CD1c-positive myeloid dendritic cell (primary cell): ENCODE measurements around the gene IP6K2.
"Not testable (repeated sequence)": the region's sequence is repeated elsewhere in the genome, so short reads cannot be mapped to it uniquely, and the experiment has no call there.

ENCODE experiments used
- DNase-seq: peaks from one replicate; pipeline ENCODE4 v3.0.0-alpha.2; 2016; ENCODE audit errors: extremely low spot score

The IP6K2 gene, protein sequence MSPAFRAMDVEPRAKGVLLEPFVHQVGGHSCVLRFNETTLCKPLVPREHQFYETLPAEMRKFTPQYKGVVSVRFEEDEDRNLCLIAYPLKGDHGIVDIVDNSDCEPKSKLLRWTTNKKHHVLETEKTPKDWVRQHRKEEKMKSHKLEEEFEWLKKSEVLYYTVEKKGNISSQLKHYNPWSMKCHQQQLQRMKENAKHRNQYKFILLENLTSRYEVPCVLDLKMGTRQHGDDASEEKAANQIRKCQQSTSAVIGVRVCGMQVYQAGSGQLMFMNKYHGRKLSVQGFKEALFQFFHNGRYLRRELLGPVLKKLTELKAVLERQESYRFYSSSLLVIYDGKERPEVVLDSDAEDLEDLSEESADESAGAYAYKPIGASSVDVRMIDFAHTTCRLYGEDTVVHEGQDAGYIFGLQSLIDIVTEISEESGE

DNA sequence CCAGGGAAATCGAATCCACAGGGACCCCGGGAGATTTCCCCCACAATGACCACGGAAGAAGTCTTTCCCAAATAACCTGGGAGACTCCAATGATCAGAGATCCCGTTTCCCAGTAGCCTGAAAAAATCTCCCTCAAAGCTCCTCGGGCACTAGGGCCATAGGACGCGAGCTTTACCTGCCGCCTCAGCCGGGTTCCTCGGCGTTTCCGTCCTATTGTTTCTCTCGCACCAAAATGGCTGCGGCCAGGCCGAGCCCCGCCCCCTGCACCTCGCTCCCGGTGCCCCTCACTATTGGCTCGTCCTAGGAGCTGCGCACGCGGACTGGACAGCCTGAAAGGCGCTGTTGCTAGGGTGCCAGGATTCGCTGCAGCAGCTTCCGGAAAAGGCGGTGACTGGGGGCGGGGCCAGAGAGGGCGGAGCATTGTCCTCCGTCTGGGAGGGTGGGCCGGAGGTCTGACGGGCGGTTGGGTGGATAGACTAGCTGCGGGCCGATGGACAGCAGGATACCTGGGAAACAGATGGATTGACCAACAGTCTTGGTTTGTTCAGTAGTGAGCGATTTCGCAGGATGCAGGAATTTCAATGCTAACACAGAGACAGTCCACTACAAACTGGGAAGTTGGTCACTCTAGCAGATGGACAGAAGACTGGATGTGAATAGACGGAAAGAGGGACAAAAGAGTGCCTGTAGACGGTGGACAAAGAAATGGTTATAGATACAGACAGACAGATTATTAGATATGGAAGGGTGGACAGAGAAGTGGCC is at the start of gene IP6K2:
TSS of gene IP6K2 (minus strand) at position 240 of the 765 bp plus-strand sequence. CDS start 21,930 bp downstream, outside the sequence.
- peak; percentile 99 for DNase-seq

DNA sequence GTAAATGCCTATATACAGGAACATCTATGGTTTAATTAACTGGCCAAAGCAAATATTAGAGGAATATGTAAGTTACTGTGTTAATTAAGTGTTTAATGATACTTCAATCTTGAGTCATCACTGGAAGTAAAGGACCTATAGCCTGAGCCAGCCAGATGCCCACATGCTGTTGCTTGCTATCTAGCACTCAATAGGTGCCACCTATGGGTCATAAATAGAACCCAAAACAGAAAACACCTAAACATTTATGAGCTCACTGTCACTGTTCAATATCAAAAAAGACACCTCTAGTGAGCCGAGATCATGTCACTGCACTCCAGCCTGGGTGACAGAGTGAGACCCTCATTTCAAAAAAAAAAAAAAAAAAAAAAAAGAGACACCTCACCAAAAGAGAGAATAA is 48.4 kb upstream of the IP6K2 start:
- DNase-seq = no peak

DNA sequence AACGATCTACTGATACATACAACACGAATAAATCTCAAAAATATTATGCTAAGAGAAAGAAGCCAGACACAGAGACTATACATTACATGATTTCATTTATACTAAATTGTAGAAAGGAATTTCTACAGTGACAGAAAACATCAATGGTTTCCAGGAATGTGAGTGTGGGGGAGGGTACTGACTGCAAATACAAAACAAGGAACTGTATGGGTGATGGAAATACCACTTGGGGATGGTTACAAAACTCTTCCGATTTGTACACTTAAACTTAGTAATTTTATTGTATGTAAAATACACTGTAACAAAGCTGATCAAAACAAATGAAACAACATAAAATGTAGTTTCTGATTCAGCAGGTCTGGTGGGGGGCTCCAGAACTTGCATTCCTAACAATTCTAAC is 45.8 kb upstream of the IP6K2 start:
- DNase-seq = peak; percentile 13

DNA sequence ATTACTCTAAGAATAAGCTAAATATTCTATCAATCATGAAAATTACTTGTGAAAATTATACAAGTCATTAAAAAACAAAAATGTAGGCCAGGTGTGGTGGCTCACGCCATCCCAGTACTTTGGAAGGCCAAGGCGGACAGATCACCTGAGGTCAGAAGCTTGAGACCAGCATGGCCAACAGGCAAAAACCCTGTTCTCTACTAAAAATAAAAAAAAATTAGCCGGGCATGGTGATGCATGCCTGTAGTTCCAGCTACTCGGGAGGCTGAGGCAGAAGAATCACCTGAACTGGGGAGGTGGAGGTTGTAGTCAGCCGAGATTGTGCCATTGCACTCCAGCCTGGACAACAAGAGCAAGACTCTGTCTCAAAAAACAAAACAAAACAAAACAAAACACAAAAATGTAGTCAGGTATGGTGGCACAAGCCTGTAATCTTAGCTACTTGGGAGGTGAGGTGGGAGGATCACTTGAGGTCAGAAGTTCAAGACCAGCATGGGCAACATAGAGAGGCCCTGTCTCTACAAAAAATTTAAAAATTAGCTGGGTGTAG is 43.0 kb upstream of the IP6K2 start:
- DNase-seq = not testable (repeated sequence)

DNA sequence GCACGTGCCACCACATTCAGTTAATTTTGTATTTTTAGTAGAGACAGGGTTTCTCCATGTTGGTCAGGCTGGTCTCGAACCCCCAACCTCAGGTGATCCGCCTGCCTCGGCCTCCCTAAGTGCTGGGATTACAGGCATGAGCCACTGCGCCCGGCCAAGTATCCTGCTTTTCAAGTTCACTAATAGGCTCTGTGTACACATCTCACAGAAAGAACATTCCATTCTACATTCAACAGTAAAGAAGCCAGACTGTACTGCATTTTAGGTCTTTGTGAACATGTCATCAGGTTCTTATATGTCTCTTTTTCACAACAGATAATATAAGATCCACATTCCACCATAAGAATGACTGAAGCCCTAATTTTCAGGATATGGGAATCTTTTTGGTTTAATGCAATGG is 42.5 kb upstream of the IP6K2 start:
- not testable (repeated sequence) for DNase-seq

DNA sequence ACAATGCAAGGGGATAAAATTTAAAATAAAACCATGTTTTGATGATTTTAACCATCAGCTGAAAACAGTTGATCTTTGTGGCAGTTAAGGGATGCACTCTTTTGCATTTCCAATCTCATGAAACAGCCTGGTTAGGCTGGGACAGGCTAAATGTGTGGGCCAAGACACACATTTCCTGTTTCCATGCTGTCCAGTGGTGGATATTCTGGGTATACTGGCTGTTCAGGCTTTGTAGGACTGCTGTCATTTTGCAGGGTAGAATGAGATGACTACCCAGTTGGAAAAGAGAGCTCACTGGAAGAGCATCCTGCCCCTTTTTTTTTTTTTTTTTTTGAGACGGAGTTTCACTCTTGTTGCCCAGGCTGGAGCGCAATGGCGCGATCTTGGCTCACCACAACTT is 42.0 kb upstream of the IP6K2 start:
- no peak for DNase-seq

DNA sequence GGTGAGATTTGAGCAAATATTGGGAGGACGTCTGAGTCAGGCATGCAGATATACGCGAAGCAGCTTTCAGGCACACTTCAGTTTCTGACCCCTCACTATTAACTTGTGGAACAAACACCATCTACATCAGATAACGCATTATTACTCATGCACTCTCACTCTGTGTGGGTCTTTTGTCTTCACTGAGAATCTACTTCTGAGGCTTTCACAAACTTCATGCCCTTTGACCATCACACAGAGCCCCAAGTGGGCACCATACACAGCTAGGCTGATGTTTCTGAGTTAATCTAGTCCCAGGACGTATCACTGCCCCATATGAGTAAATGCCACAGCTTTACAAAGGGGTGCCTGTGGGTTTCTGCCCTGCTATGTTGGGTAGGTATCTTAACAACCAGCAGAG is 39.6 kb upstream of the IP6K2 start:
- DNase-seq = no peak

DNA sequence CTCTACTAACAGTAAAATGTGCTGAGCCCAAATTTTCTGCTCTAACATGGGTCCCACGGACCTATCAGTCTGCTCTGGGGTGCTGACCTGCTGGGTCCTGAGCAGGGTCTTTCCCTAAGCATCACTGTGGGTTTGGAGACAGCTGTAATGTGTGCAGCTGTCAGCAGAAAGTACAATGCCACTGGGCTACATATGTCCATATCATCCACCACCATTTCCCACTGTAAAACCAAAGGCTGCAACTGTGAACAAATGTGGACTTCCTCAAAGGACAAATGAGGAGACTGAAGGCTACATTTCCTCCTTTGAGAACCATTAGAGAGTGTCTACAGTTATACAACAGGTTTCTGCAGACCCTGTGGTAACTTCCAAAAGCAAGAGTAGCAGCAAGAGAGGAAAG is 33.8 kb upstream of the IP6K2 start:
- DNase-seq = peak; percentile 52

DNA sequence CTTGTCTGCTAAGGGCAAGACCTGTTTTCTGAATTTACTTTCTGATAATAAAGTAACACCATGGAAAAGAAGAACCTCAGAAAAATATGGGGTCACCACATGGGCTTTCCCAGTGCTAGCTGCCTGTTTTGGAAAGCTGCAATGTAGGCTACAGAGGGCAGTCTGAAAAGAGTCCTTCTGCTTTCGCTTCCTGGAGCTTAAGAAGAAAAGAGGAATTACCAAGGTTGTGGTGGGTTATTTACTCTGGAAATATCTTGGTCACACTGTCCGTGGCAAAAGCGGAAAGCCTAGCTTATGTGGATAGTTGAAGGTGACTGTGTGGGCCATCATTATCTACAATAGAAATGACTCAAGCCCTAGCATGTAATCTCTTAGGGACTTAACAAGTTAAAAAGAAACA is 31.7 kb upstream of the IP6K2 start:
- DNase-seq = peak; percentile 93

DNA sequence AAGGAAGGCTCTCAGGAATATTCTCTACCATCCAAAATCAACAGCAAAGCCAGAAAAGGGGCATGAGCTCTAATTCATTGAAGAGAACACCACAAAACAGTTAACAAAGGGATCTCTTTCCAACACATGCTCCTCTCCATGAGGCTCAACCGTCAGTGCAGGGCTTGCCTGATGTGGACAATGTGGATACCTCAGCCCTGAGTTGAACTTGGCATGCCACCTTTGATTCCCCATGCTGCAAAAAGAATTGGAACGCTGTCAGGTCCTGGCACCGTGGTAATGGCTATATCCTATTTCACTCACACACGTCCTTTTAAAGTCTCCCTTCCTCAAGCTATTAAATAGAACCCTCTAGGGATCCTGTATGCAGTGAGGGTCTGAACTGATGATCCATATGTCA is 30.7 kb upstream of the IP6K2 start:
- DNase-seq = no peak

DNA sequence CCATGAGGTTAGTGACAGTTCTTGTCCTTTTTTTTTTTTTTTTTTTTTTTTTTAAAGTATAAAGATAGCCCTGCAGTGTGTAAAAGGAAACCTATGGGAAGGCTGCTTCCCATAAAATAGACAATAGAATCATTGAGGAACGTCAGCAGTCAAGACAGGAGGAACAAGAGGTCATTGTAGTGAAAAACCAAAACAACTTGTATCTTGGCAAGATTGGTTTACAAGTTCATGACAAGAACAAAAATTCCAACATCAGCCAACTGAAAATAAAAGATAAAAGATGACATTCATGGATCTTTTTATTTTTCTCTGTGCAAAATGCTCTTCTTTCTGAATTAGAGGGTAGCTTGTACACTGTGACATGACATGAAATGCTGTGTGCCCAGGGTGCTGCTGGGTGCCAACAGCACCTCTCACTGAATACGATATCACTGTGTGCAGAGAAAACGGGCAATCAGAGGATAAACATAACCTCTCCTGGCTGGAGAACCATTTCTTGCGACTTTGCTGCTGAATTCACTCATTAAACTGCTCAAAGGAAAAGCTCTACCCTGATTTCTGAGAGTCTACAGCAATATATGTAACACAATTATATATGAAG is 30.1 kb upstream of the IP6K2 start:
- DNase-seq = no peak

DNA sequence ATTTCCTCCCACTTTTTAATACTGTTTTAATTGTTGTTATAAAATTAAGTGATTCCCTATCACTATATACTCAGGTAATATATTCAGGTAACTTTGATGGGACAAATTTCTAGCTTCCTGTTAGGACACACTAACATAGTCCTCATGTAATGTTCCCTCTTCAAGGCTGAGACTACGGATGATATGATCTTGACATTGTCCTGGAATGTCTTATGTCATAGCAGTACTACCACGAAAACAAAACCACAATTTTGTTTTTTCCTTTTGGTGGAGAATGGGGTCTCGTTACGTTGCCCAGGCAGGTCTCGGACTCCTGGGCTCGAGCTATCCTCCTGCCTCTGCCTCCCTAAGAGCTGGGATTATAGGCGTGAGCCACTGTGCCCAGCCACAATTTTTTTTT is 26.8 kb upstream of the IP6K2 start:
- no peak for DNase-seq

DNA sequence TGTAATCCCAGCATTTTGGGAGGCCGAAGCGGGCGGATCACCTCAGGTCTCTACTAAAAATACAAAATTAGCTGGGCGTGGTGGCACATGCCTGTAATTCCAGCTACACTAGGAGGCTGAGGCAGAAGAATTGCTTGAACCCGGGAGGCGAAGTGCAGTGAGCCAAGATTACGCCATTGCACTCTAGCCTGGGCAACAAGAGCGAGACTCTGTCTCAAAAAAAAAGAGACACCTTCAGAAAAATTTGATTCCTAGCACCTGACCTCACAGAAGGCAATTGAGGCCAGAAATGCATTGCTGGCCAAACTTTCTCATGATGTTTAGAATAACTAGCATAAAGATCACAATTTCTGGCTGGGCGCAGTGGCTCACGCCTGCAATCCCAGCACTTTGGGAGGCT is 24.2 kb upstream of the IP6K2 start:
- DNase-seq = not testable (repeated sequence)

DNA sequence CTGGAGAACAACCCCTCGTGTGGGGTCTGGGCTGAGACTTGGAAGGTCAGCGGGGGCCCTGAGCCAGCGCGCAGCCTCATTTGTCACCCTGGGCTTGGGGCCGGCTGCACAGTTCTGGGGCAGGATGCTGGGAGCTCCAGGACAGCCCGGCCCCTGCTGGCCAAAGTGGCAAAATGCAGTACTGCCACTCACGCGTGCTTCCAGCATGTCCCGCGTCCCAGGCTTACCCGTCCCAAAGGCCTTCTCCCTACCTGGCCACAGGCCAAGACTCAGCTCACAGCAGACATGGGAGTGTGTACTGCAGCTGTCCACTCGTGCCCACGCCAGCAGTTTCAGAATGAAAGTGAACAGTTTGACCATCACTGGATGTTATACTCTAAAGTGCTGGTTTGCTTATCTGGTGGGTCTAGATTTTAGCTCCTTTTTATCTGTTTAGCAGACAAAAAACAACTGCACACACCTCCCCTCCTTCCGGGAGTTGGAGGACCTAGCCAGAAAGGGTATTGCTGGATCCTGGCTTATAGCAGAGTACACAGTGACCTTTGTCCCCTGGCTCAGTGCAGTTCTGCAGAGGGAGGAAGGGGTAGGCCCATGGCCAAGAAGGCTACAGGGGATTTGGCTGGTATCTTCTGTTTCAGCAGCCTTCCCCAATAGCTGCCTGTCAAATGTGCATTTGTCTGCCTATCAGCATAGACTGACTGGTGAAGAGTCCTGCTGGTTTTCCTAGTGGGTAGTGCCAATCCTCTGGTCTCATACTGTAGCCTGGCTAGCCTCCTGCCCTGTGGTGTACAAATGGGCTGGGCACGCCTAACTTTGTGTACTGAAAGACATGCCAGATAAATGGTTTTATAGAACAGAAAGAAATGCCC is 23.2 kb upstream of the IP6K2 start:
- DNase-seq = peak; percentile 71

DNA sequence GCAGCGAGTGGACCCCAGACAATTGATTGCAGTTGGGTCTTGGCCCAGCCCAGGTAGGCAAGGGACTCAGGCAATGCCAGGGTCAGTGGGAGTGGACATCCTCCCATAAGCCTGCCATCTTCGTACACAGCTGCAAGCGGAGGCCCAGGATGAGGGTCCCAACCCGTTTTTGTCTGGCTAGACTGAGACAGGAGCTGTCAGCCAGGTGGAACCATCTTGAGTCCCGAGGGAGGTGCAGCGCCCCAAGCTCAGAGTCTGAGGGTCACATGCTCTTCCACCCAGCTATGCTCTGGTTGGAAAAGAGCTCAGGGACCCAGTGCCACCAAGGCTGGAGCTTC is 22.6 kb upstream of the IP6K2 start:
- DNase-seq = no peak

DNA sequence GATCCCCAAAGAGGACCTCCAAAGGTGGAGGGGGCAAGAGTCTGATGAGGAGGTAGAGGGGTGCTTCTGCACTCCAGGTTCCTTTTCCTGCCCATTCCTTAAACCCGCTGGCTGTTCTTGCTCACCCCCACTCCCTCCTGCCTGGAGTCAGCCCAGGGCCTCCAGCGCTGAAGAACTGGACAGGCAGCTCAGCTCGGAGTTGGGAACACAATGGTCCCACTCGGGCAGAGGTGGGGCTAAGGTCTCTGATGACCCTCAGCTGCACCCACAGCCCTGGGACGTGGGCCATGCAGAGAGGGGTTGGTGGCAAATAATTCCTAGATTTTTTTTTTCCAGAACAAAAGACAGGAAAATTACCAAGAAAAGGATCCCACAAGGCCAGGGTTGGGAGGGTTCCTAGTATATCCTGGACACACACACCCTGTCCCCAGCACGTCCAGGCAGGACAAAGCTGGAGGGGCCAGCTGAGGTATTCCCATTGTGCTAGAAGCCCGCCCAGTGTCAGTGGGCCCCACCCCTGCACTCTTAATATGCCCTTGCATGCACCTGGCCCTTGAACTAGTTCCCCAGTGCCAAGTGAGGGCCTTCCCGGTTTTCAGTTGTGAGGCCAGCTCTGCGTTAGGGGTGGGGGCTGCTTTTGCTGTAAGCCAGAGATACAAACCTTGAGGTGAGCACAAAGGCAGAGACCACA is 22.1 kb upstream of the IP6K2 start:
- no peak for DNase-seq

DNA sequence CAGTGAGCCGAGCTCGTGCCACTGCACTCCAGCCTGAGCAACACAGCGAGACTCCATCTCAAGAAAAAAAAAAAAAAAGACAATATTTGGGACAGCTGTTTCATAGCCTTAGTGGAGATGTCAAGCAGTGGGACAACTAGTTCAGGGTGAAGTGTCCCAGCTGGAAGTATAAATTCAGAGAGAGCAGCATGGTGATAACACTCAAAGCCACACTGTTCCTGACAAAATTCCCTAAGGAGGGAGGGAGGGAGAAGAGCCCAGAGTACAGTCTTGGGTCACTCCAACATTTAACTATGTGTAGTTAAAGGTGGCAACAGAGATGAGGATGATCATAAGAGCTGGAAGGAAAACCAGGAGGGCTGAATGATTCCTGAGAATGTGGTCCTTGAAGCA is 21.1 kb upstream of the IP6K2 start:
- DNase-seq = no peak

DNA sequence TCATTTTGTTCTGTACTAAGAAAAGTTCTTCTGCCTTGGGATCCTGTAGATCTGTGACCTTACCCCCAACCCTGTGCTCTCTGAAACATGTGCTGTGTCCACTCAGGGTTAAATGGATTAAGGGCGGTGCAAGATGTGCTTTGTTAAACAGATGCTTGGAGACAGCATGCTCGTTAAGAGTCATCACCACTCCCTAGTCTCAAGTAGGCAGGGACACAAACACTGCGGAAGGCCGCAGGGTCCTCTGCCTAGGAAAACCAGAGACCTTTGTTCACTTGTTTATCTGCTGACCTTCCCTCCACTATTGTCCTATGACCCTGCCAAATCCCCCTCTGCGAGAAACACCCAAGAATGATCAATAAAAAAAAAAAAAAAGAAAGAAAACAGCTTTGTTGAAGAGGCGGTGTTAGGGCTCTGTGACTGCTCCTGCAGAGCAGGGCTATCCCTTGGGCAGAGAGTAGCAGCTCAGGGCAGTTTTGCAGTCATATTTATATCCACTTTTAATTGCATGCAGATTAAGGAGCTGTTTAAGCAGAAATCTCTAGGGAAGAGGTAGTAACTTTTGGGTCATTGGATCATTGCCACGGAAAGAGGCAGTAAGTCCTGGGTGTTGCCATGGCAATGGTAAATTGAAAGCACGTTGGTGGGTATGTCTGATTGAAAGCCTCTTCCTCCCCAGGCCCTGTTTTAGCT is 18.2 kb upstream of the IP6K2 start:
- peak; percentile 26 for DNase-seq

DNA sequence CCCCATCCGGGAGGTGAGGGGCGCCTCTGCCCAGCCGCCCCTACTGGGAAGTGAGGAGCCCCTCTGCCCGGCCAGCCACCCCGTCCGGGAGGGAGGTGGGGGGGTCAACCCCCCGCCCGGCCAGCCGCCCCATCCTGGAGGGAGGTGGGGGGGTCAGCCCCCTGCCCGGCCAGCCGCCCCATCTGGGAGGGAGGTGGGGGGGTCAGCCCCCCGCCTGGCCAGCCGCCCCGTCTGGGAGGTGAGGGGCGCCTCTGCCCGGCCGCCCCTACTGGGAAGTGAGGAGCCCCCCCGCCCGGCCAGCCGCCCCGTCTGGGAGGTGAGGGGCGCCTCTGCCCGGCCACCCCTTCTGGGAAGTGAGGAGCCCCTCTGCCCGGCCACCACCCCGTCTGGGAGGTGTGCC is 17.5 kb upstream of the IP6K2 start:
- not testable (repeated sequence) for DNase-seq

DNA sequence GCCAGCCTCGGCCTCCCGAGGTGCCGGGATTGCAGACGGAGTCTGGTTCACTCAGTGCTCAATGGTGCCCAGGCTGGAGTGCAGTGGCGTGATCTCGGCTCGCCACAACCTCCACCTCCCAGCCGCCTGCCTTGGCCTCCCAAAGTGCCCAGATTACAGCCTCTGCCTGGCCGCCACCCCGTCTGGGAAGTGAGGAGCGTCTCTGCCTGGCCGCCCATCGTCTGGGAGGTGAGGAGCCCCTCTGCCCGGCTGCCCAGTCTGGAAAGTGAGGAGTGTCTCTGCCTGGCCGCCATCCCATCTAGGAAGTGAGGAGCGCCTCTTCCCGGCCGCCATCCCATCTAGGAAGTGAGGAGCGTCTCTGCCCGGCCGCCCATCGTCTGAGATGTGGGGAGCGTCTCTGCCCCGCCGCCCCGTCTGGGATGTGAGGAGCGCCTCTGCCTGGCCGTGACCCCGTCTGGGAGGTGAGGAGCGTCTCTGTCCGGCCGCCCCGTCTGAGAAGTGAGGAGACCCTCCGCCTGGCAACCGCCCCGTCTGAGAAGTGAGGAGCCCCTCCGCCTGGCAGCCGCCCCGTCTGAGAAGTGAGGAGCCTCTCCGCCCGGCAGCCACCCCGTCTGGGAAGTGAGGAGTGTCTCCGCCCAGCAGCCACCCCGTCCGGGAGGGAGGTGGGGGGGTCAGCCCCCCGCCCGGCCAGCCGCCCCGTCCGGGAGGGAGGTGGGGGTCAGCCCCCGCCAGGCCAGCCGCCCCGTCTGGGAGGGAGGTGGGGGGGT is 16.9 kb upstream of the IP6K2 start:
- not testable (repeated sequence) for DNase-seq
